Measurements from ENCODE around the gene SMYD1. TPM values are rescaled to one million over a fixed set of nuclear protein-coding genes. Genes with fewer than 3 reads are reported as not detected.

The SMYD1 gene
- total RNA-seq, 1 donor from 2014 or later = not detected

- Histone ChIP-seq H2AFZ (replicated peaks) (no peak overlapping the region), H3K9ac (no peak overlapping the region), H3K4me3 (no peak overlapping the region), H3K27me3 (no peaks in the 10 kb centered on the region), H3K9me3 (ENCODE audit: low read depth) (no peaks in the 10 kb centered on the region), H3K4me1 (peaks cover 3% of the 10 kb centered on the region), H4K20me1 (ENCODE audit: low read depth) (no peaks in the 10 kb centered on the region), H3K4me2 (no peak overlapping the region), H3K79me2 (ENCODE audit: low read depth) (no peaks in the 10 kb centered on the region), H3K36me3 (no peaks in the 10 kb centered on the region), H3K27ac (no peak overlapping the region), H3F3A (ENCODE audit: low read depth) (no peaks in the 10 kb centered on the region)
- Mint-ChIP-seq H3K27me3 (ENCODE audit: insufficient read depth, low read depth) (peaks cover 4% of the 10 kb centered on the region), H3K9me3 (no peaks in the 10 kb centered on the region), H3K4me1 (peaks cover 17% of the 10 kb centered on the region), H3K36me3 (no peaks in the 10 kb centered on the region), H3K4me3 (no peak overlapping the region), H3K27ac (no peak overlapping the region)
- DNase-seq (ENCODE audit: low spot score) = no peak
- TF ChIP-seq EZH2phosphoT487 (IDR thresholded peaks at IDR 0.05) (no peak), CTCF (IDR thresholded peaks at IDR 0.05) (no peak), EZH2 (IDR thresholded peaks at IDR 0.05) (no peak)
Measured at GRCh38 chr2:88087763-88088162, 20.1 kb downstream of the SMYD1 start.

GRCh38 chr2:88088999-88089398 lies 21.4 kb downstream of the SMYD1 start:
- no peak for DNase-seq (ENCODE audit: low spot score)
- H3K27me3 Mint-ChIP-seq (ENCODE audit: insufficient read depth, low read depth) = peaks cover 11% of the 10 kb centered on the region
- no peak overlapping the region for H3K27ac Mint-ChIP-seq
- no peak overlapping the region for H3K9ac ChIP-seq
- no peaks in the 10 kb centered on the region for H4K20me1 ChIP-seq (ENCODE audit: low read depth)
- H3K4me3 Mint-ChIP-seq = no peak overlapping the region
- peaks cover 12% of the 10 kb centered on the region for H3K4me1 Mint-ChIP-seq
- TF ChIP-seq EZH2phosphoT487 (IDR thresholded peaks at IDR 0.05) (no peak), CTCF (IDR thresholded peaks at IDR 0.05) (no peak), EZH2 (IDR thresholded peaks at IDR 0.05) (no peak)
- H3K79me2 ChIP-seq (ENCODE audit: low read depth) = no peaks in the 10 kb centered on the region
- H3K36me3 ChIP-seq = no peaks in the 10 kb centered on the region
- no peak overlapping the region for H3K27ac ChIP-seq
- no peak overlapping the region for H3K4me3 ChIP-seq
- H3F3A ChIP-seq (ENCODE audit: low read depth) = no peaks in the 10 kb centered on the region
- H3K4me1 ChIP-seq = peaks cover under 1% of the 10 kb centered on the region
- no peak overlapping the region for H2AFZ ChIP-seq (replicated peaks)
- no peaks in the 10 kb centered on the region for H3K9me3 Mint-ChIP-seq
- no peaks in the 10 kb centered on the region for H3K36me3 Mint-ChIP-seq
- no peak overlapping the region for H3K4me2 ChIP-seq
- no peaks in the 10 kb centered on the region for H3K27me3 ChIP-seq
- no peaks in the 10 kb centered on the region for H3K9me3 ChIP-seq (ENCODE audit: low read depth)

GRCh38 chr2:88090446-88091283 lies 23.0 kb downstream of the SMYD1 start:
- no peak for DNase-seq (ENCODE audit: low spot score)
- H3K4me2 ChIP-seq = no peak overlapping the region
- H3K9me3 ChIP-seq (ENCODE audit: low read depth) = no peaks in the 10 kb centered on the region
- no peak overlapping the region for H3K27ac ChIP-seq
- H3K4me3 Mint-ChIP-seq = no peak overlapping the region
- H3K4me3 ChIP-seq = no peak overlapping the region
- H3K27ac Mint-ChIP-seq = no peak overlapping the region
- H3K27me3 Mint-ChIP-seq (ENCODE audit: insufficient read depth, low read depth) = peaks cover 11% of the 10 kb centered on the region
- H4K20me1 ChIP-seq (ENCODE audit: low read depth) = no peaks in the 10 kb centered on the region
- no peaks in the 10 kb centered on the region for H3F3A ChIP-seq (ENCODE audit: low read depth)
- H3K9ac ChIP-seq = no peak overlapping the region
- peaks cover 17% of the 10 kb centered on the region for H3K4me1 ChIP-seq
- no peaks in the 10 kb centered on the region for H3K36me3 Mint-ChIP-seq
- no peaks in the 10 kb centered on the region for H3K9me3 Mint-ChIP-seq
- H3K79me2 ChIP-seq (ENCODE audit: low read depth) = no peaks in the 10 kb centered on the region
- H3K36me3 ChIP-seq = no peaks in the 10 kb centered on the region
- H2AFZ ChIP-seq (replicated peaks) = no peak overlapping the region
- TF ChIP-seq EZH2phosphoT487 (IDR thresholded peaks at IDR 0.05) (no peak), EZH2 (IDR thresholded peaks at IDR 0.05) (no peak), CTCF (IDR thresholded peaks at IDR 0.05) (no peak)
- peaks cover 29% of the 10 kb centered on the region for H3K4me1 Mint-ChIP-seq
- H3K27me3 ChIP-seq = no peaks in the 10 kb centered on the region

Data from neural progenitor cell (in vitro differentiated cells).